Measurements from ENCODE around the gene NUDT16L1. TPM values are rescaled to one million over a fixed set of nuclear protein-coding genes. Genes with fewer than 3 reads are reported as not detected.

The NUDT16L1 gene
- total and polyA plus RNA-seq, 2 of the 13 experiments (the other 11 are each of a cell fraction or from before 2014, with no cell fraction given), result 28.0 to 40.5 TPM

DNA sequence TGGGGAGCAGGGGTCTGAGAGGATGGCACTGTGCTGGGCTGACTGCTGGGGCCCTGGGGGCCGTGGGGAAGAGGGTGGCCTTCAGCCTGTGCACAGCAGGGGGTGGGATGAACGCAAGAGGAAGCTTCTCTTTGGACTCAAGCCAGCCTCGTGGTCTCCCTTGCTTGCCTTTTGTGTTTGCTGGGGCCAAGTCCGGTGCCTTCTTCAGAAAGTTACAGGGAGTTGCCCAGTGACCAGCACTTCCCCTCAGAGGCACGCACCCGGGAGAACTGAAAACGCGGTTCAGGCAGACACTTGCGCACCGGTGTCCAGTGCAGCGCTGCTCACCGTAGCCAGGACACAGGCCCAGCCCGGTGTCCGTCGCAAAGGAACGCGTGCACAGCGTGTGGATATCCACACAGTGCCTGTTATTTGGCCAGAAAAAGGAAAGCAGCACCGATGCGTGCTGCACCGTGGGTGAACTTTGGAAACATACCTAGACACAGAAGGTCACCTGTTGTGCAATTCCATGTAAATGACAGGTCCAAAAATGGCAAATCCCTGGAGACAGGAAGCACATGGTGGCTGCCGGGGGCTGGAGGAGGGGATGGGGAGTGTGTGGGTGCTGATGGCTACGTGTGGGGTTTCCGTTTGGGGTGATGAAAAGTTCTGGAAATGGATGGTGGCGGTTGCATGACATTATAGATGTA is 29.4 kb upstream of the NUDT16L1 start (continued):
- TF ChIP-seq, protein P1, sequence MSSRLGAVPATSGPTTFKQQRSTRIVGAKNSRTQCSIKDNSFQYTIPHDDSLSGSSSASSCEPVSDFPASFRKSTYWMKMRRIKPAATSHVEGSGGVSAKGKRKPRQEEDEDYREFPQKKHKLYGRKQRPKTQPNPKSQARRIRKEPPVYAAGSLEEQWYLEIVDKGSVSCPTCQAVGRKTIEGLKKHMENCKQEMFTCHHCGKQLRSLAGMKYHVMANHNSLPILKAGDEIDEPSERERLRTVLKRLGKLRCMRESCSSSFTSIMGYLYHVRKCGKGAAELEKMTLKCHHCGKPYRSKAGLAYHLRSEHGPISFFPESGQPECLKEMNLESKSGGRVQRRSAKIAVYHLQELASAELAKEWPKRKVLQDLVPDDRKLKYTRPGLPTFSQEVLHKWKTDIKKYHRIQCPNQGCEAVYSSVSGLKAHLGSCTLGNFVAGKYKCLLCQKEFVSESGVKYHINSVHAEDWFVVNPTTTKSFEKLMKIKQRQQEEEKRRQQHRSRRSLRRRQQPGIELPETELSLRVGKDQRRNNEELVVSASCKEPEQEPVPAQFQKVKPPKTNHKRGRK (CRISPR knock-in tag; IDR thresholded peaks at IDR 0.05), result peak; percentile 75; the same call in 1 of the 2 replicates
- TF ChIP-seq MAFK (conservative IDR thresholded peaks at IDR 0.05 in 1 of 2, IDR thresholded peaks at IDR 0.05 in 1 of 2; ENCODE audit: low read length in 2 of 2) (no peak), ZNF773 (CRISPR knock-in tag; IDR thresholded peaks at IDR 0.05; ENCODE audit: borderline replicate concordance) (peak; percentile 84; the same call in 1 of the 2 replicates), AHR (CRISPR knock-in tag; IDR thresholded peaks at IDR 0.05) (peak; percentile 89), ZNF432 (CRISPR knock-in tag; IDR thresholded peaks at IDR 0.05; ENCODE audit: borderline replicate concordance) (no peak), ZNF333 (CRISPR knock-in tag; IDR thresholded peaks at IDR 0.05; ENCODE audit: borderline replicate concordance) (no peak; the same call in 1 of the 2 replicates), TBL1XR1 (IDR thresholded peaks at IDR 0.05; ENCODE audit: borderline replicate concordance, low read length, partially characterized antibody) (no peak), TAF15 (IDR thresholded peaks at IDR 0.05; ENCODE audit: low read depth, low read length, poor library complexity, severe bottlenecking) (no peak), MYNN (CRISPR knock-in tag; IDR thresholded peaks at IDR 0.05; ENCODE audit: low read depth) (no peak), DBP (CRISPR knock-in tag; IDR thresholded peaks at IDR 0.05; ENCODE audit: not compliant biosample characterization) (peak; percentile 50), MED1 (CRISPR knock-in tag; IDR thresholded peaks at IDR 0.05) (peak; percentile 94), NBN (conservative IDR thresholded peaks at IDR 0.05) (no peak), NCOA5 (CRISPR knock-in tag; IDR thresholded peaks at IDR 0.05) (no peak), RXRB (CRISPR knock-in tag; IDR thresholded peaks at IDR 0.05; ENCODE audit: borderline replicate concordance) (peak; percentile 86)
- TF ChIP-seq, protein P2, sequence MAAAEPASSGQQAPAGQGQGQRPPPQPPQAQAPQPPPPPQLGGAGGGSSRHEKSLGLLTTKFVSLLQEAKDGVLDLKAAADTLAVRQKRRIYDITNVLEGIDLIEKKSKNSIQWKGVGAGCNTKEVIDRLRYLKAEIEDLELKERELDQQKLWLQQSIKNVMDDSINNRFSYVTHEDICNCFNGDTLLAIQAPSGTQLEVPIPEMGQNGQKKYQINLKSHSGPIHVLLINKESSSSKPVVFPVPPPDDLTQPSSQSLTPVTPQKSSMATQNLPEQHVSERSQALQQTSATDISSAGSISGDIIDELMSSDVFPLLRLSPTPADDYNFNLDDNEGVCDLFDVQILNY (CRISPR knock-in tag; conservative IDR thresholded peaks at IDR 0.05), result no peak
- TF ChIP-seq, protein P3, sequence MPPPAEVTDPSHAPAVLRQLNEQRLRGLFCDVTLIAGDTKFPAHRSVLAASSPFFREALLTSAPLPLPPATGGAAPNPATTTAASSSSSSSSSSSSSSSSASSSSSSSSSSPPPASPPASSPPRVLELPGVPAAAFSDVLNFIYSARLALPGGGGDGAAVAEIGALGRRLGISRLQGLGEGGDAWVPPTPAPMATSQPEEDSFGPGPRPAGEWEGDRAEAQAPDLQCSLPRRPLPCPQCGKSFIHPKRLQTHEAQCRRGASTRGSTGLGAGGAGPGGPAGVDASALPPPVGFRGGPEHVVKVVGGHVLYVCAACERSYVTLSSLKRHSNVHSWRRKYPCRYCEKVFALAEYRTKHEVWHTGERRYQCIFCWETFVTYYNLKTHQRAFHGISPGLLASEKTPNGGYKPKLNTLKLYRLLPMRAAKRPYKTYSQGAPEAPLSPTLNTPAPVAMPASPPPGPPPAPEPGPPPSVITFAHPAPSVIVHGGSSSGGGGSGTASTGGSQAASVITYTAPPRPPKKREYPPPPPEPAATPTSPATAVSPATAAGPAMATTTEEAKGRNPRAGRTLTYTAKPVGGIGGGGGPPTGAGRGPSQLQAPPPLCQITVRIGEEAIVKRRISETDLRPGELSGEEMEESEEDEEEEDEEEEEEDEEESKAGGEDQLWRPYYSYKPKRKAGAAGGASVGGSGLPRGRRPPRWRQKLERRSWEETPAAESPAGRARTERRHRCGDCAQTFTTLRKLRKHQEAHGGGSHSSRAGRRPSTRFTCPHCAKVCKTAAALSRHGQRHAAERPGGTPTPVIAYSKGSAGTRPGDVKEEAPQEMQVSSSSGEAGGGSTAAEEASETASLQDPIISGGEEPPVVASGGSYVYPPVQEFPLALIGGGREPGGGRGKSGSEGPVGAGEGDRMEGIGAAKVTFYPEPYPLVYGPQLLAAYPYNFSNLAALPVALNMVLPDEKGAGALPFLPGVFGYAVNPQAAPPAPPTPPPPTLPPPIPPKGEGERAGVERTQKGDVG (CRISPR knock-in tag; IDR thresholded peaks at IDR 0.05; ENCODE audit: borderline replicate concordance), result peak; percentile 95; the same call in 1 of the 2 replicates
- TF ChIP-seq, protein P4, sequence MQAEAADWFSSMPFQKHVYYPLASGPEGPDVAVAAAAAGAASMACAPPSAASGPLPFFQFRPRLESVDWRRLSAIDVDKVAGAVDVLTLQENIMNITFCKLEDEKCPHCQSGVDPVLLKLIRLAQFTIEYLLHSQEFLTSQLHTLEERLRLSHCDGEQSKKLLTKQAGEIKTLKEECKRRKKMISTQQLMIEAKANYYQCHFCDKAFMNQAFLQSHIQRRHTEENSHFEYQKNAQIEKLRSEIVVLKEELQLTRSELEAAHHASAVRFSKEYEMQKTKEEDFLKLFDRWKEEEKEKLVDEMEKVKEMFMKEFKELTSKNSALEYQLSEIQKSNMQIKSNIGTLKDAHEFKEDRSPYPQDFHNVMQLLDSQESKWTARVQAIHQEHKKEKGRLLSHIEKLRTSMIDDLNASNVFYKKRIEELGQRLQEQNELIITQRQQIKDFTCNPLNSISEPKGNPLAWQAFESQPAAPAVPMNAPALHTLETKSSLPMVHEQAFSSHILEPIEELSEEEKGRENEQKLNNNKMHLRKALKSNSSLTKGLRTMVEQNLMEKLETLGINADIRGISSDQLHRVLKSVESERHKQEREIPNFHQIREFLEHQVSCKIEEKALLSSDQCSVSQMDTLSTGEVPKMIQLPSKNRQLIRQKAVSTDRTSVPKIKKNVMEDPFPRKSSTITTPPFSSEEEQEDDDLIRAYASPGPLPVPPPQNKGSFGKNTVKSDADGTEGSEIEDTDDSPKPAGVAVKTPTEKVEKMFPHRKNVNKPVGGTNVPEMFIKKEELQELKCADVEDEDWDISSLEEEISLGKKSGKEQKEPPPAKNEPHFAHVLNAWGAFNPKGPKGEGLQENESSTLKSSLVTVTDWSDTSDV (CRISPR knock-in tag; IDR thresholded peaks at IDR 0.05), result peak; percentile 82
- TF ChIP-seq, protein P5, sequence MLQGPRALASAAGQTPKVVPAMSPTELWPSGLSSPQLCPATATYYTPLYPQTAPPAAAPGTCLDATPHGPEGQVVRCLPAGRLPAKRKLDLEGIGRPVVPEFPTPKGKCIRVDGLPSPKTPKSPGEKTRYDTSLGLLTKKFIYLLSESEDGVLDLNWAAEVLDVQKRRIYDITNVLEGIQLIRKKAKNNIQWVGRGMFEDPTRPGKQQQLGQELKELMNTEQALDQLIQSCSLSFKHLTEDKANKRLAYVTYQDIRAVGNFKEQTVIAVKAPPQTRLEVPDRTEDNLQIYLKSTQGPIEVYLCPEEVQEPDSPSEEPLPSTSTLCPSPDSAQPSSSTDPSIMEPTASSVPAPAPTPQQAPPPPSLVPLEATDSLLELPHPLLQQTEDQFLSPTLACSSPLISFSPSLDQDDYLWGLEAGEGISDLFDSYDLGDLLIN (CRISPR knock-in tag; IDR thresholded peaks at IDR 0.05; ENCODE audit: borderline replicate concordance), result peak; percentile 59; the same call in 1 of the 2 replicates

All from HepG2 (cell line).